ENCODE measurements around the gene GJA4.
"Not testable (repeated sequence)": the region's sequence is repeated elsewhere in the genome, so short reads cannot be mapped to it uniquely, and the experiment has no call there.

Gene GJA4

GRCh38 chr1:34787461-34788420 lies 5.1 kb upstream of the GJA4 start:
- DNase-seq: peak in 1 of 58 donors; percentile 6

- DNase-seq: no peak
Measured at GRCh38 chr1:34790985-34791384, 1.8 kb upstream of the GJA4 start.

- DNase-seq: no peak
Measured at GRCh38 chr1:34792424-34792823, 375 bp upstream of the GJA4 start.

GRCh38 chr1:34794001-34794789 lies 1.4 kb downstream of the GJA4 start:
- no peak for DNase-seq

GRCh38 chr1:34794790-34795180 lies 2.0 kb downstream of the GJA4 start:
- DNase-seq: no peak

- no peak for DNase-seq
Measured at GRCh38 chr1:34795916-34796315, 3.1 kb downstream of the GJA4 start.

- no peak for DNase-seq
Measured at GRCh38 chr1:34796990-34797389, 4.2 kb downstream of the GJA4 start.

- no peak for DNase-seq
Measured at GRCh38 chr1:34800214-34800613, 7.4 kb downstream of the GJA4 start.

GRCh38 chr1:34803770-34804169 lies 11.0 kb downstream of the GJA4 start:
- no peak for DNase-seq

- DNase-seq: no peak
Measured at GRCh38 chr1:34806396-34806795, 13.6 kb downstream of the GJA4 start.

GRCh38 chr1:34808051-34808810 lies 15.4 kb downstream of the GJA4 start:
- DNase-seq: no peak

GRCh38 chr1:34810781-34811180 lies 18.0 kb downstream of the GJA4 start:
- not testable (repeated sequence) for DNase-seq

- no peak for DNase-seq
Measured at GRCh38 chr1:34816332-34816731, 23.5 kb downstream of the GJA4 start.

- DNase-seq: no peak
Measured at GRCh38 chr1:34816778-34817177, 24.0 kb downstream of the GJA4 start.

GRCh38 chr1:34818862-34819261 lies 26.1 kb downstream of the GJA4 start:
- DNase-seq: not testable (repeated sequence)

GRCh38 chr1:34822202-34822601 lies 29.4 kb downstream of the GJA4 start:
- no peak for DNase-seq

- DNase-seq: no peak
Measured at GRCh38 chr1:34824817-34825454, 32.1 kb downstream of the GJA4 start.

GRCh38 chr1:34825455-34826091 lies 32.8 kb downstream of the GJA4 start:
- no peak for DNase-seq

- no peak for DNase-seq
Measured at GRCh38 chr1:34827341-34827941, 34.6 kb downstream of the GJA4 start.

- DNase-seq: no peak
Measured at GRCh38 chr1:34828611-34829010, 35.8 kb downstream of the GJA4 start.

All from anterior cingulate cortex (tissue), 58 donors.